HL-60 (cell line): ENCODE data around the gene CYP1A2.

ENCODE experiments used
- GABPA ChIP-seq: IDR thresholded peaks from 2 replicates; pipeline ENCODE4 v1.6.1; 2012; ENCODE audit warnings: low read depth
- POLR2AphosphoS5 ChIP-seq: IDR thresholded peaks from 2 replicates; pipeline ENCODE4 v1.6.1; 2012; ENCODE audit warnings: low read depth

DNA sequence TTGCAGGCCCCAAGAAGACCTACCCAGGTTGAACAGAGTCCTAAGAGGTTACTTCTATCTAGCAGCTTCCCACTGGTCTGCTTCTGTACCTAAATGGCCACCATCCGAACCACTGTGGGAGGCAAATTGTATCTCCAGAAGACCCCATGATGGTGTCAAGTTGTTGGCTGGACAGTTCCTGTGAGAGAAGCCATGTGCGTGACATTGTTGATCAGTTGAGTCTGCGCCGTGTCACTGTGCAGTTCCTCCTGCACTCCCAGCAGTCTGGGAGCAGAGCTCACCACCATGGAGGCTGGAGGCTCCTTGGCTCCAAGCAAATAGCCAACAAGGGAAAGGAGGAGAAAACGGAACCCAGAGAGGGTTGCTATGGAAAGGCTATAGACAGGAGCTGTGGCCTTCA lies 15.8 kb upstream of the CYP1A2 start:
- no peak for TF ChIP-seq GABPA
- TF ChIP-seq POLR2AphosphoS5, result no peak
